RWPE1 (cell line): ENCODE results near the gene MUC20.
"Not testable (repeated sequence)": the region's sequence is repeated elsewhere in the genome, so short reads cannot be mapped to it uniquely, and the experiment has no call there.

Experiments
- CTCF ChIA-PET: fragments of 350-600 bp; sonication (Branson Sonifier 250); formaldehyde crosslinking; extraction: SDS; loops from one replicate; lab custom pipeline; 2021; lab: Yijun Ruan, JAX
- POLR2A ChIA-PET: fragments of 400-600 bp; formaldehyde crosslinking; extraction: SDS; loops from one replicate; lab custom pipeline; 2020; ENCODE audit warnings: antibody characterized with exemption; ENCODE audit not compliant: low non-redundant PET; lab: Yijun Ruan, JAX
- DNase-seq: peaks from one replicate; pipeline ENCODE4 v3.0.0; 2012; ENCODE audit warnings: low spot score
- H3K27ac ChIP-seq: fragments of 450-650 bp; 2 replicates; pipeline ENCODE4 v1.5.1; 2017
- TF ChIP-seq, protein P1 (sequence below): fragments of 450-650 bp; conservative IDR thresholded peaks from 2 replicates; pipeline ENCODE4 v1.5.1; 2017; ENCODE audit warnings: low read depth, mild to moderate bottlenecking

MUC20 gene

DNA sequence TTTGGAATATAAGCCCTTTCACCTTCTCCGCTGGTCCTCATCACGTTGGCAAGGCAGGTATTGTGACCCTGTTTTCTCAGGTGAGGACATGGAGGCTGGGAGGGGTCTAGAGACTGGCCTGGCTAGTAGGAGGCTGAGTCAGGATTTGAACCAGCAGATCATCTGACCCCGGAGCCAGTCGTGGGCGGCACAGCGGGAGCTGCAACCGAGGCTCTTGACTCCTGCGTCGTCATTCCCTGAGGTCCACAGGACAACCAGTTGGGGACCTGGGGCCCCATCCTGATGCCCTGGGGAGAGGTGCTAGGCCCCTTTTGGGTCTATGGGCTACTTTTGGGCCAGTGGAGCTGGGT is 2.2 kb downstream of the MUC20 start:
- CTCF ChIA-PET, H3K27ac ChIP-seq, DNase-seq, POLR2A ChIA-PET: not testable (repeated sequence)

DNA sequence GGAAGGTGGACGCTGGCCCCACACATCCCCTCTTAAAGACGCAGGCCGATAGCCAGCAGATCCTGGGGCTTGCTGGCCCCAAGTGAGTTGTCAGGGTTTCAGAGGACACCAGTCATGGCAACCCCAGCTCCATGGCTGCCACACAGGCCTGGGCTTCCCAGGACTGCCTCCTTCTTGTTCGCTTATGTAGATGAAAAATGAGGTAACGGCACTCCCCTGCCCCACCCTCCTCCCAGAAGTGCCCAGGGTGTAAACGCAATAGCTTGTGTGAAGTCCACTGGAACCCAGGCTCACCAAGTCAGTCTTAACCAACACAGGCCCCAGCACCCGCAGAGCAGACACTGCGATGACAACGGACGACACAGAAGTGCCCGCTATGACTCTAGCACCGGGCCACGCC is 3.6 kb downstream of the MUC20 start:
- DNase-seq, POLR2A ChIA-PET, H3K27ac ChIP-seq, CTCF ChIA-PET: not testable (repeated sequence)

DNA sequence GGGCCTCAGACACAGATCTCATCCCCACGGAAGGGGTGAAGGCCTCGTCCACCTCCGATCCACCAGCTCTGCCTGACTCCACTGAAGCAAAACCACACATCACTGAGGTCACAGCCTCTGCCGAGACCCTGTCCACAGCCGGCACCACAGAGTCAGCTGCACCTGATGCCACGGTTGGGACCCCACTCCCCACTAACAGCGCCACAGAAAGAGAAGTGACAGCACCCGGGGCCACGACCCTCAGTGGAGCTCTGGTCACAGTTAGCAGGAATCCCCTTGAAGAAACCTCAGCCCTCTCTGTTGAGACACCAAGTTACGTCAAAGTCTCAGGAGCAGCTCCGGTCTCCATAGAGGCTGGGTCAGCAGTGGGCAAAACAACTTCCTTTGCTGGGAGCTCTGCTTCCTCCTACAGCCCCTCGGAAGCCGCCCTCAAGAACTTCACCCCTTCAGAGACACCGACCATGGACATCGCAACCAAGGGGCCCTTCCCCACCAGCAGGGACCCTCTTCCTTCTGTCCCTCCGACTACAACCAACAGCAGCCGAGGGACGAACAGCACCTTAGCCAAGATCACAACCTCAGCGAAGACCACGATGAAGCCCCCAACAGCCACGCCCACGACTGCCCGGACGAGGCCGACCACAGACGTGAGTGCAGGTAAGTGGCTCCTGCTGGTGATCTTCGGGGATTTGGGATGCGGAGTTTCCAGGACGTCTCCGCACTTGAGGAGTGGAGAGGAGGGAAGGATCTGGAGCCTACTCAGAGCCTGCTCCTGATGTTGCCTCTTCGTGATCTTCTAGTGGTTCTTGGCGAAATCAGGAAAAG is 5.3 kb downstream of the MUC20 start:
- CTCF ChIA-PET, DNase-seq, POLR2A ChIA-PET, H3K27ac ChIP-seq: not testable (repeated sequence)

DNA sequence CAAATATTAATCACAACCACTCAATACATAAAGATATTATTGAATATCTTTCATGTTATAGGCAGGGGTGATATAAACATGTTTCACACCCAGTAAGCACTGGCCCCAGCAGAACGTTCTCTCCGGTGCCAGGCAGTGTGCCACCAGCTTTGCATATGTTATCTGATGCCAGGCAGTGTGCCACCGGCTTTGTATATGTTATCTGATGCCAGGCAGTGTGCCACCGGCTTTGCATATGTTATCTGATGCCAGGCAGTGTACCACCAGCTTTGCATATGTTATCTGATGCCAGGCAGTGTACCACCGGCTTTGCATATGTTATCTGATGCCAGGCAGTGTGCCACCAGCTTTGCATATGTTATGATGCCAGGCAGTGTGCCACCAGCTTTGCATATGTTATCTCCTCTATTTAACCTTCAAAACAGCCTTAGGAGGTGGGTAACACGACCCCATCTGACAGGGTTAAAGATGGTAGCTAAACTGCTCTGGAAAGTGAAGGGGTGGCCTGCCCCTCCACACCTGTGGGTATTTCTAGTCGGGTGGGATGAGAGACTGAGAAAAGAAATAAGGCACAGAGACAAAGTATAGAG is 6.9 kb downstream of the MUC20 start:
- TF ChIP-seq, protein P1, sequence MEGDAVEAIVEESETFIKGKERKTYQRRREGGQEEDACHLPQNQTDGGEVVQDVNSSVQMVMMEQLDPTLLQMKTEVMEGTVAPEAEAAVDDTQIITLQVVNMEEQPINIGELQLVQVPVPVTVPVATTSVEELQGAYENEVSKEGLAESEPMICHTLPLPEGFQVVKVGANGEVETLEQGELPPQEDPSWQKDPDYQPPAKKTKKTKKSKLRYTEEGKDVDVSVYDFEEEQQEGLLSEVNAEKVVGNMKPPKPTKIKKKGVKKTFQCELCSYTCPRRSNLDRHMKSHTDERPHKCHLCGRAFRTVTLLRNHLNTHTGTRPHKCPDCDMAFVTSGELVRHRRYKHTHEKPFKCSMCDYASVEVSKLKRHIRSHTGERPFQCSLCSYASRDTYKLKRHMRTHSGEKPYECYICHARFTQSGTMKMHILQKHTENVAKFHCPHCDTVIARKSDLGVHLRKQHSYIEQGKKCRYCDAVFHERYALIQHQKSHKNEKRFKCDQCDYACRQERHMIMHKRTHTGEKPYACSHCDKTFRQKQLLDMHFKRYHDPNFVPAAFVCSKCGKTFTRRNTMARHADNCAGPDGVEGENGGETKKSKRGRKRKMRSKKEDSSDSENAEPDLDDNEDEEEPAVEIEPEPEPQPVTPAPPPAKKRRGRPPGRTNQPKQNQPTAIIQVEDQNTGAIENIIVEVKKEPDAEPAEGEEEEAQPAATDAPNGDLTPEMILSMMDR = no peak
- no peak for DNase-seq
- ChIA-PET CTCF (interaction anchor here (0.6 kb wide), 1 partner anchor 102 kb away, joined by 3 read pairs; no protein-coding TSS in a partner anchor), POLR2A (no interaction called here)
- no peak overlapping the region for H3K27ac ChIP-seq

DNA sequence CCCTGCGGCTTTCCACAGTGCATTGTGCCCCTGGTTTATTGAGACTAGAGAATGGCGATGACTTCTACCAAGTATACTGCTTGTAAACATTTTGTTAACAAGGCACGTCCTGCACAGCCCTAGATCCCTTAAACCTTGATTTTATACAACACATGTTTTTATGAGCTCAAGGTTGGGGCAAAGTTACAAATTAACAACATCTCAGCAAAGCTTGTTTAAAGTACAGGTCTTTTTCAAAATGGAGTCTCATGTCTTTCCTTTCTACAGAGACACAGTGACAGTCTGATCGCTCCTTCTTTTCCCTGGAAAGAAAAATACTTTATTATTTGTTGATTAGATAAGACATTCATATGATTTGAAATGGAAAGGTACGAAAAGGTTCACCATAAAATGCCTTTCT is 8.0 kb downstream of the MUC20 start:
- CTCF ChIA-PET, H3K27ac ChIP-seq, POLR2A ChIA-PET, DNase-seq: not testable (repeated sequence)

DNA sequence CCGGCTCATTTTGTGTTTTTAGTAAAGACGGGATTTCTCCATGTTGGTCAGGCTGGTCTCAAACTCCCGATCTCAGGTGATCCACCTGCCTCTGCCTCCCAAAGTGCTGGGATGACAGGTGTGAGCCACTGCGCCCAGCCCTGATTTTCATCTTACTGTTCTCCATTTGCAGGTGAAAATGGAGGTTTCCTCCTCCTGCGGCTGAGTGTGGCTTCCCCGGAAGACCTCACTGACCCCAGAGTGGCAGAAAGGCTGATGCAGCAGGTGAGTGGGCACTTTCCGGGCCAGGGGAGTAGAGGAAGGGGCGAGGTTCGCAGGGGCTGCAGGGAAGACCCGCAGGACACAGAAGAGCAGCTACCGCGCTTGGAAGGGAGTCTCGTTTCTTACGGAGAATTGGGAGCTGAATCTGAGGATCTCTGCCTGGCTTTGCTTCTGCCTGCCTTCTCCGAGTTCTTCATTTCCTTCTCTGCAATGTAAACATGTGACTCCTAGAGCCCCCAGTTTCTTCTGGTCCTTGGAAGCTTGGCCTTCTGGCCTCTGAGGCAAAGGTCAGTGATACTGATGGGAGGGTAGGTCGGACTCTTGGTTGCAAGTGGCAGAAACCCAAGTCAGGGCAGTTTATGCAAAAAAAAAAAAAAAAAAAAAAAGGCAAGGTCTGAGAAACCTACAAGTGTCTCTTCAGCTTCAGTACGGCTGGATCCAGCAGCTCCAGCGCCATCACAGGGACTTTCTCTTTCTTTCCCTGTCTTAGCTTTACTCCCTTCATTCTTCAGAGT is 8.9 kb downstream of the MUC20 start:
- no peak for DNase-seq
- ChIA-PET CTCF (no interaction called here), POLR2A (no interaction called here)
- H3K27ac ChIP-seq = no peak overlapping the region
- TF ChIP-seq, protein P1 = no peak

DNA sequence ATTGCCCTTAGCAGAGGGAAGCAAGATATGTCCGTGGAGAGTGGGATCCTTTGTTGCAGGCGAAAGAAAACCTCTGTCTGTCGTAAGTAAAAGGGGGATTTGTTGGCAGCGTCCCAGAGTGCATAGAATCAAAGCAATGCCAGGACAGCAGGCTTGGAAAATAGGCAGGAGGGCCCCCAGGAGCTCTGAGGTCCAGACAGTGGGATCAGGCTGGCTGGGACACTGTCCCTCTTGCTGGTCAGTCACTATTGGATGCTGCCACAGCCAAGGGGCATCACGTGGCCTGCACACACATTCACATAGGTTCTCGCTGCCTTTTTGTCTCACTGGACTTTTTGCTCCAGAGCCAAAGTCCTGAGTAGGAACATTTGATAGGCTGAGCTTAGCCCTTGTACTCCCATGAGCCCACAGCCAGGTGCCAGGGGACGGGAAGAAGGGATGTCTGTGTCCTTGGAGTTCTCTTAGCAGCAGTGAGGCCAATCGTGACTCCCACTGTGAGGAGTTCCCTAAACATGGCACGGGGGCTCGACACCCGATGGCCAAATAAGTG is 10.7 kb downstream of the MUC20 start:
- ChIA-PET POLR2A (no interaction called here), CTCF (interaction anchor here (0.7 kb wide), 1 partner anchor 26 kb away, joined by 3 read pairs; no protein-coding TSS in a partner anchor)
- H3K27ac ChIP-seq = no peak overlapping the region

DNA sequence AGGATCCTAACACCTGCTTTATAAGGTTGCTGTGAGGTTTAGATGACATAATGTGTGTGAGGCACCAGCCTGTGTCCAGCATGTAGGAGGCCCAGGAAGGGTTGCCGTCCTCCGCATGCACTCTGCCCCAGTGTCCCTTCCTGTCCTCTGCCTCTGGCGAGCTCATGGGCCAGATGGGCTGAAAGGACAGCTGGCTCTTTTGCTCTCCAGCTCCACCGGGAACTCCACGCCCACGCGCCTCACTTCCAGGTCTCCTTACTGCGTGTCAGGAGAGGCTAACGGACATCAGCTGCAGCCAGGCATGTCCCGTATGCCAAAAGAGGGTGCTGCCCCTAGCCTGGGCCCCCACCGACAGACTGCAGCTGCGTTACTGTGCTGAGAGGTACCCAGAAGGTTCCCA is 12.2 kb downstream of the MUC20 start:
- DNase-seq = no peak
- no peak overlapping the region for H3K27ac ChIP-seq
- CTCF ChIA-PET = no interaction called here
- TF ChIP-seq, protein P1 = no peak
- POLR2A ChIA-PET = no interaction called here

More for the DNA sequence above, 10.7 kb downstream of the MUC20 start:
- TF ChIP-seq, protein P1 = no peak
- no peak for DNase-seq
